ENCODE measurements around the gene HIGD2A.

HIGD2A gene

GRCh38 chr5:176415240-176415951 is 26.8 kb downstream of the HIGD2A start:
- no peak for DNase-seq (ENCODE audit: low read depth in 1 of 2, low spot score in 1 of 2)

- DNase-seq (ENCODE audit: low read depth in 1 of 2, low spot score in 1 of 2): peak; percentile 86 to 90
Observed at GRCh38 chr5:176415952-176416924, 27.7 kb downstream of the HIGD2A start, which contains the start of gene CLTB. Gene CLTB (minus strand): TSS chr5:176416539. CDS start chr5:176416363, 176 bp downstream.

- DNase-seq (ENCODE audit: low read depth in 1 of 2, low spot score in 1 of 2): no peak
Observed at GRCh38 chr5:176416965-176417364, 28.4 kb downstream of the HIGD2A start.

GRCh38 chr5:176418251-176418650 is 29.7 kb downstream of the HIGD2A start:
- DNase-seq (ENCODE audit: low read depth in 1 of 2, low spot score in 1 of 2): no peak

- no peak for DNase-seq (ENCODE audit: low read depth in 1 of 2, low spot score in 1 of 2)
Observed at GRCh38 chr5:176420086-176420485, 31.5 kb downstream of the HIGD2A start.

GRCh38 chr5:176420972-176421544 is 32.5 kb downstream of the HIGD2A start:
- no peak for DNase-seq (ENCODE audit: low read depth in 1 of 2, low spot score in 1 of 2)

GRCh38 chr5:176424181-176424580 is 35.6 kb downstream of the HIGD2A start:
- no peak for DNase-seq (ENCODE audit: low read depth in 1 of 2, low spot score in 1 of 2)

GRCh38 chr5:176425138-176425537 is 36.6 kb downstream of the HIGD2A start:
- DNase-seq (ENCODE audit: low read depth in 1 of 2, low spot score in 1 of 2): no peak

- DNase-seq (ENCODE audit: low read depth in 1 of 2, low spot score in 1 of 2): no peak
Observed at GRCh38 chr5:176425791-176426190, 37.2 kb downstream of the HIGD2A start.

- no peak for DNase-seq (ENCODE audit: low read depth in 1 of 2, low spot score in 1 of 2)
Observed at GRCh38 chr5:176426876-176427275, 38.3 kb downstream of the HIGD2A start.

GRCh38 chr5:176427971-176428370 is 39.4 kb downstream of the HIGD2A start:
- no peak for DNase-seq (ENCODE audit: low read depth in 1 of 2, low spot score in 1 of 2)

- DNase-seq (ENCODE audit: low read depth in 1 of 2, low spot score in 1 of 2): no peak
Observed at GRCh38 chr5:176429972-176430371, 41.4 kb downstream of the HIGD2A start.

- DNase-seq (ENCODE audit: low read depth in 1 of 2, low spot score in 1 of 2): no peak
Observed at GRCh38 chr5:176432707-176433106, 44.2 kb downstream of the HIGD2A start.

- DNase-seq (ENCODE audit: low read depth in 1 of 2, low spot score in 1 of 2): no peak
Observed at GRCh38 chr5:176436656-176437055, 48.1 kb downstream of the HIGD2A start.

- no peak for DNase-seq (ENCODE audit: low read depth in 1 of 2, low spot score in 1 of 2)
Observed at GRCh38 chr5:176438959-176439757, 50.6 kb downstream of the HIGD2A start.

Data from activated T-helper 1 cell treated with anti-CD3 and anti-CD28 coated beads, Interleukin-2, amount 50 U/mL, for 16 hours (primary cell).